SU-DHL-6 (cell line): ENCODE results near the gene ZGPAT.

Experiments used
- H2AFZ ChIP-seq: fragments of 200-600 bp; sonication (generic); 2 replicates; pipeline ENCODE4 v1.6.1; 2014; ENCODE audit warnings: low read depth, mild to moderate bottlenecking, moderate library complexity, mixed read lengths, antibody characterized with exemption, low read length; ENCODE audit not compliant: severe bottlenecking
- H3F3A ChIP-seq: fragments of 200-600 bp; shearing (Covaris generic); 2 replicates; pipeline ENCODE4 v1.6.0; 2016; ENCODE audit warnings: antibody characterized with exemption, mild to moderate bottlenecking; ENCODE audit not compliant: insufficient read depth
- H3K27ac ChIP-seq: fragments of 200-600 bp; sonication (generic); 2 replicates; pipeline ENCODE4 v1.5.1; 2016; ENCODE audit warnings: low read depth, mild to moderate bottlenecking, low read length, moderate library complexity, mixed read lengths
- H3K27me3 ChIP-seq: fragments of 200-600 bp; sonication (generic), shearing (Covaris generic); 2 replicates; pipeline ENCODE4 v1.6.0; 2014; ENCODE audit warnings: mild to moderate bottlenecking, low read length
- H3K36me3 ChIP-seq: fragments of 200-600 bp; sonication (generic); 2 replicates; pipeline ENCODE4 v1.6.1; 2014; ENCODE audit warnings: mild to moderate bottlenecking, low read length, mixed read lengths
- H3K4me2 ChIP-seq: fragments of 300-600, 200-600 bp; shearing (Covaris generic), sonication (generic); 2 replicates; pipeline ENCODE4 v1.6.0; 2014; ENCODE audit warnings: low read length, low read depth, mild to moderate bottlenecking; ENCODE audit not compliant: poor library complexity, severe bottlenecking
- H3K4me3 ChIP-seq: fragments of 200-600 bp; sonication (generic); 2 replicates; pipeline ENCODE4 v1.5.1; 2014; ENCODE audit warnings: antibody characterized with exemption, low read length, mild to moderate bottlenecking, mixed read lengths; ENCODE audit not compliant: insufficient read depth, poor library complexity, severe bottlenecking
- H3K79me2 ChIP-seq: fragments of 200-600 bp; sonication (generic); 2 replicates; pipeline ENCODE4 v1.6.1; 2014; ENCODE audit warnings: mild to moderate bottlenecking, low read length, moderate library complexity; ENCODE audit not compliant: insufficient read depth
- H3K9ac ChIP-seq: fragments of 200-600 bp; sonication (generic); 2 replicates; pipeline ENCODE4 v1.7.0; 2014; ENCODE audit warnings: mild to moderate bottlenecking, low read length
- H3K9me2 ChIP-seq: fragments of 200-600 bp; sonication (generic); replicated peaks from 2 replicates; pipeline ENCODE4 v1.6.1; 2014; ENCODE audit warnings: low read length; ENCODE audit not compliant: insufficient read depth
- H3K9me3 ChIP-seq: fragments of 200-600 bp; sonication (generic); 2 replicates; pipeline ENCODE4 v1.6.1; 2014; ENCODE audit warnings: low read length, mixed read lengths; ENCODE audit not compliant: insufficient read depth
- H4K20me1 ChIP-seq: fragments of 200-600 bp; sonication (generic); 2 replicates; pipeline ENCODE4 v1.6.1; 2014; ENCODE audit warnings: low read depth, mild to moderate bottlenecking, antibody characterized with exemption, low read length, moderate library complexity, mixed read lengths
- CTCF ChIP-seq: fragments of 200-600 bp; sonication (generic); IDR thresholded peaks from one replicate; pipeline ENCODE4 v1.5.1; 2017; ENCODE audit warnings: antibody characterized with exemption, mild to moderate bottlenecking, low read length, moderate library complexity; ENCODE audit not compliant: insufficient read depth, poor library complexity, severe bottlenecking
- EZH2phosphoT487 ChIP-seq: fragments of 200-600 bp; sonication (generic), shearing (Covaris generic); conservative IDR thresholded peaks from 2 replicates; pipeline ENCODE4 v1.6.1; 2018; ENCODE audit warnings: mild to moderate bottlenecking, antibody characterized with exemption, low read length, moderate library complexity, mixed read lengths

ZGPAT gene

GRCh38 chr20:63781181-63781580 lies 73.3 kb downstream of the ZGPAT start:
- H3K79me2 ChIP-seq = no peaks in the 10 kb centered on the region

DNA sequence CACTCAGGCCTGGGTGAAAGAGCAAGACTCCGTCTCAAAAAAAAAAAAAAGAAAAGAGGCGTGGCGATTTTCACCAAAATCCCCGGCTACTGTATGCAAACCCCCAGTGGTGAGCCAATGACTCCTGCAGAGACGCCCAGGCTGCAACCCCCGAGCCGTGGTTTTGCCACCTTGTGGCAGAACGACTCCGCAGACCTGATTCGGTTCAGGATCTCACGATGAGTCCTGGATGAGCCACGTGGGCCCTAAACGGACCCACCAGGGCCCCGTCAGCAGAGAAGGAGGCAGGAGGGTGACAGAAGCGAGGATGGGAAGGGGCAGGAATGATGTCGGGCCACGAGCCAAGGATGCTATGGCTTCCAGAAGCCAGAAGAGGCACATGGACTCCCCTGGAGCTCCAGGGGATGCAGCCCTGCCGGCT lies 74.2 kb downstream of the ZGPAT start:
- TF ChIP-seq EZH2phosphoT487 (no peak), CTCF (peak; percentile 20)
- peak overlapping the region; percentile 28; the same call in 1 of the 2 replicates for H3K9ac ChIP-seq
- no peaks in the 10 kb centered on the region for H3K36me3 ChIP-seq
- H3K4me3 ChIP-seq = no peak overlapping the region
- H3K4me2 ChIP-seq = peak overlapping the region; percentile 32
- H3F3A ChIP-seq = peaks cover 5% of the 10 kb centered on the region; the same call in 1 of the 2 replicates
- no peaks in the 10 kb centered on the region for H3K9me2 ChIP-seq
- no peaks in the 10 kb centered on the region for H4K20me1 ChIP-seq
- no peaks in the 10 kb centered on the region for H3K79me2 ChIP-seq
- H3K9me3 ChIP-seq = no peaks in the 10 kb centered on the region
- peak overlapping the region; percentile 29 for H2AFZ ChIP-seq
- H3K27ac ChIP-seq = peak overlapping the region; percentile 51
- no peaks in the 10 kb centered on the region for H3K27me3 ChIP-seq

More at GRCh38 chr20:63781181-63781580, 73.3 kb downstream of the ZGPAT start:
- Histone ChIP-seq H3F3A (peaks cover 5% of the 10 kb centered on the region; the same call in 1 of the 2 replicates), H3K9ac (no peak overlapping the region), H3K27ac (no peak overlapping the region), H2AFZ (no peak overlapping the region), H3K4me3 (no peak overlapping the region), H3K9me2 (no peaks in the 10 kb centered on the region), H3K27me3 (no peaks in the 10 kb centered on the region), H3K4me2 (no peak overlapping the region), H4K20me1 (no peaks in the 10 kb centered on the region), H3K9me3 (no peaks in the 10 kb centered on the region), H3K36me3 (no peaks in the 10 kb centered on the region)
- TF ChIP-seq EZH2phosphoT487 (no peak), CTCF (no peak)

DNA sequence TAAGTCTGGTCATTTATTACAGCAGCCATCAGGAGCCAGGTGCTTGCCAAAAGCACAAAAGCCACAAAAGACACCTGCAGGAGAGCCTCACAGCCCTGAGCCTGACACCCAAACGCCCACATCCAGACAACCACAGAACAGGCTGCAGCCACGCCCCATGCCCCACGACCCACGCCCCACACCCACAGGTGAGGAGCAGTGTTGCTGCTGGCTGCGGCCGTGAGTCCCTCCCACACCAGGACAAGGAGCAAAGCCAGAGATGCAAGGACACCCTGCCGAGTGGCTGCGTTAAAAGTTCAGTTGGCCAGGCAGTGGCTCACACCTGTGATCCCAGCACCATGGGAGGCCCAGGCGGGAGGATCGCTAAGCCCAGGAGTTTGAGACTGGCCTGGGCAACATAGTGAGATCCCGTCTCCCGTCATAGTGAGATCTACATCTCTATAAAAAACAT lies 74.7 kb downstream of the ZGPAT start:
- H3K9ac ChIP-seq = peak overlapping the region; percentile 28; the same call in 1 of the 2 replicates
- peaks cover 5% of the 10 kb centered on the region; the same call in 1 of the 2 replicates for H3F3A ChIP-seq
- H3K36me3 ChIP-seq = no peaks in the 10 kb centered on the region
- no peak overlapping the region for H3K4me3 ChIP-seq
- H2AFZ ChIP-seq = peak overlapping the region; percentile 29
- TF ChIP-seq CTCF (no peak), EZH2phosphoT487 (no peak)
- no peaks in the 10 kb centered on the region for H3K9me3 ChIP-seq
- H3K79me2 ChIP-seq = no peaks in the 10 kb centered on the region
- H4K20me1 ChIP-seq = no peaks in the 10 kb centered on the region
- peak overlapping the region; percentile 32 for H3K4me2 ChIP-seq
- H3K9me2 ChIP-seq = no peaks in the 10 kb centered on the region
- H3K27me3 ChIP-seq = no peaks in the 10 kb centered on the region
- peak overlapping the region; percentile 51 for H3K27ac ChIP-seq
